ENCODE results near the gene CDK2. TPM values are rescaled to one million over a fixed set of nuclear protein-coding genes. Genes with fewer than 3 reads are reported as not detected.

CDK2 gene
- total and polyA plus RNA-seq, 9 of the 15 experiments (the other 6 are each of a cell fraction or from before 2014, with no cell fraction given) = 17.4 to 213 (median 109) TPM

GRCh38 chr12:55996201-55996714 is 29.6 kb downstream of the CDK2 start (continued):
- TF ChIP-seq TEAD1 (CRISPR knock-in tag; IDR thresholded peaks at IDR 0.05) (no peak), ZNF740 (CRISPR knock-in tag; IDR thresholded peaks at IDR 0.05) (no peak), ZNF740 (tag; IDR thresholded peaks at IDR 0.05) (no peak), ZBTB49 (CRISPR knock-in tag; IDR thresholded peaks at IDR 0.05; ENCODE audit: borderline replicate concordance) (no peak), NFYB (IDR thresholded peaks at IDR 0.05; ENCODE audit: extremely low read depth, insufficient read length) (no peak), FOXA3 (CRISPR knock-in tag; conservative IDR thresholded peaks at IDR 0.05 in 1 of 2, IDR thresholded peaks at IDR 0.05 in 1 of 2) (no peak), KDM2B (CRISPR knock-in tag; IDR thresholded peaks at IDR 0.05) (no peak), CSDE1 (IDR thresholded peaks at IDR 0.05) (no peak), ZNF197 (CRISPR knock-in tag; IDR thresholded peaks at IDR 0.05; ENCODE audit: low read depth) (0 out of 2 replicates have a peak, but pooled peaks have one; percentile 46), JUN (IDR thresholded peaks at IDR 0.05; ENCODE audit: borderline replicate concordance, low read depth, low read length) (no peak), JUN (CRISPR knock-in tag; IDR thresholded peaks at IDR 0.05; ENCODE audit: borderline replicate concordance) (no peak), ZNF175 (CRISPR knock-in tag; IDR thresholded peaks at IDR 0.05; ENCODE audit: low read depth) (no peak), ZNF134 (CRISPR knock-in tag; conservative IDR thresholded peaks at IDR 0.05) (no peak), ZBTB17 (CRISPR knock-in tag; IDR thresholded peaks at IDR 0.05) (no peak), MCM5 (IDR thresholded peaks at IDR 0.05; ENCODE audit: low read depth) (no peak), FOXJ2 (tag; IDR thresholded peaks at IDR 0.05) (no peak), CBX2 (IDR thresholded peaks at IDR 0.05; ENCODE audit: insufficient read depth, low read length, poor library complexity, severe bottlenecking) (no peak), ARHGAP35 (IDR thresholded peaks at IDR 0.05; ENCODE audit: partially characterized antibody) (no peak), CGGBP1 (CRISPR knock-in tag; IDR thresholded peaks at IDR 0.05) (no peak), ZNF830 (CRISPR knock-in tag; IDR thresholded peaks at IDR 0.05) (no peak), PHB (CRISPR knock-in tag; IDR thresholded peaks at IDR 0.05) (no peak), MTA3 (IDR thresholded peaks at IDR 0.05; ENCODE audit: borderline replicate concordance) (peak; percentile 44), SMARCE1 (IDR thresholded peaks at IDR 0.05) (peak; percentile 30; the same call in 1 of the 2 replicates), ZNF449 (CRISPR knock-in tag; IDR thresholded peaks at IDR 0.05) (no peak)
